T-helper 2 cell treated with Interferon-gamma antibody and Interleukin-4, amounts not matched to agents 100 ng/mL and 5 ng/mL, for 36 hours (primary cell): ENCODE data around the gene MAMDC4. TPM values are rescaled to one million over a fixed set of nuclear protein-coding genes. Genes with fewer than 3 reads are reported as not detected.

Experiments
- total RNA-seq: library from RNA; stranded (reverse); gene quantifications from 2 replicates; pipeline ENCODE4 v1.2.3, GENCODE V29; 2022

The MAMDC4 gene
- total RNA-seq, 1 donor from 2014 or later: 18.3 TPM

Other genes starting within 250 kb of the MAMDC4 start
- 0.66 and 0.80 TPM in 2 replicates for gene EGFL7, start 189.4 kb upstream of the MAMDC4 start, total RNA-seq
- 33.1 and 35.4 TPM in 2 replicates for gene AGPAT2, start 164.9 kb upstream of the MAMDC4 start, total RNA-seq
- 1.1 and 1.3 TPM in 2 replicates for gene DIPK1B, start 139.8 kb upstream of the MAMDC4 start, total RNA-seq
- gene LCN10, start 109.4 kb upstream of the MAMDC4 start, total RNA-seq: 0.34 TPM in 1 of 2 replicates, not detected in the other
- not detected in 2 replicates for gene LCN6, start 103.8 kb upstream of the MAMDC4 start, total RNA-seq
- not detected in 2 replicates for gene LCN8, start 94.1 kb upstream of the MAMDC4 start, total RNA-seq
- not detected in 2 replicates for gene LCN15, start 87.8 kb upstream of the MAMDC4 start, total RNA-seq
- gene TMEM141, start 61.0 kb upstream of the MAMDC4 start, total RNA-seq: 34.7 and 36.9 TPM in 2 replicates
- 0.20 and 0.55 TPM in 2 replicates for gene CCDC183, start 56.0 kb upstream of the MAMDC4 start, total RNA-seq
- 115 and 116 TPM in 2 replicates for gene RABL6, start 44.4 kb upstream of the MAMDC4 start, total RNA-seq
- gene AJM1, start 9.9 kb upstream of the MAMDC4 start, total RNA-seq: 3.9 and 4.0 TPM in 2 replicates
- 109 and 111 TPM in 2 replicates for gene PHPT1, start 2.9 kb upstream of the MAMDC4 start, total RNA-seq
- 308 and 309 TPM in 2 replicates for gene EDF1, start 14.0 kb downstream of the MAMDC4 start, total RNA-seq
- 49.0 TPM in 2 replicates for gene TRAF2, start 34.2 kb downstream of the MAMDC4 start, total RNA-seq
- gene FBXW5, start 92.4 kb downstream of the MAMDC4 start, total RNA-seq: 104 and 109 TPM in 2 replicates
- gene C8G, start 92.9 kb downstream of the MAMDC4 start, total RNA-seq: 2.3 and 4.1 TPM in 2 replicates
- gene LCN12, start 99.9 kb downstream of the MAMDC4 start, total RNA-seq: 2.3 and 2.8 TPM in 2 replicates
- gene PTGDS, start 125.2 kb downstream of the MAMDC4 start, total RNA-seq: 6.5 and 6.7 TPM in 2 replicates
- 0.16 and 0.20 TPM in 2 replicates for gene LCNL1, start 130.6 kb downstream of the MAMDC4 start, total RNA-seq
- gene PAXX, start 140.1 kb downstream of the MAMDC4 start, total RNA-seq: 71.4 and 74.5 TPM in 2 replicates
- gene CLIC3, start 144.2 kb downstream of the MAMDC4 start, total RNA-seq: 0.91 TPM in 2 replicates
- gene ABCA2, start 175.9 kb downstream of the MAMDC4 start, total RNA-seq: 27.8 and 30.6 TPM in 2 replicates
- 0.41 and 0.84 TPM in 2 replicates for gene FUT7, start 179.7 kb downstream of the MAMDC4 start, total RNA-seq
- gene NPDC1, start 193.8 kb downstream of the MAMDC4 start, total RNA-seq: 15.5 and 17.0 TPM in 2 replicates
- not detected in 2 replicates for gene ENTPD2, start 201.7 kb downstream of the MAMDC4 start, total RNA-seq
- 32.9 TPM in 2 replicates for gene SAPCD2, start 218.2 kb downstream of the MAMDC4 start, total RNA-seq
- gene UAP1L1, start 225.2 kb downstream of the MAMDC4 start, total RNA-seq: 14.8 and 15.4 TPM in 2 replicates
- 48.7 and 55.1 TPM in 2 replicates for gene MAN1B1, start 234.6 kb downstream of the MAMDC4 start, total RNA-seq